GM19395 (cell line): ENCODE data around the gene CERT1.
A peak's percentile ranks its signal among the peaks of the same experiment; 100 is the strongest.

Source experiments
- ATAC-seq: cut with Tn5 transposase; IDR thresholded peaks from one replicate; pipeline ENCODE4 v1.9.1; 2021; ENCODE audit warnings: mild to moderate bottlenecking, moderate library complexity; ENCODE audit not compliant: unreplicated experiment

CERT1 gene

DNA sequence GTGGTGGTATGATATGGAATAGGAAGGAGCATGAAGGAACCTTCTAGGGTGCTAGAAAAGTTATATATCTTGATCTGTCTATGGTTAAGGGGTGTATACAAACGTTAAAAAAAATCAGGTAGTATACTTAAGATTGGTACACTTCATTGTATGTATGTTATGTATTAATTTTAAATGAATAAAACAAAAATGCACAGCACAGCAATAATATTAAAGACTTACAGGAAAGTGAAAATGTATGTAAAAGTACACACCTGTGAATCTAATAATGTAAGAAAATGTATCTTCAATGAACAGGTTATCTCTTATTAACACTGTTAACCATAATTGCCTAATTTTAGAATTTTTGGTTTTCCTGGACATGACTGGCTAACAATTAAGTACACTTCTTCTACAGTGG is 97.2 kb downstream of the CERT1 start:
- no peak for ATAC-seq

DNA sequence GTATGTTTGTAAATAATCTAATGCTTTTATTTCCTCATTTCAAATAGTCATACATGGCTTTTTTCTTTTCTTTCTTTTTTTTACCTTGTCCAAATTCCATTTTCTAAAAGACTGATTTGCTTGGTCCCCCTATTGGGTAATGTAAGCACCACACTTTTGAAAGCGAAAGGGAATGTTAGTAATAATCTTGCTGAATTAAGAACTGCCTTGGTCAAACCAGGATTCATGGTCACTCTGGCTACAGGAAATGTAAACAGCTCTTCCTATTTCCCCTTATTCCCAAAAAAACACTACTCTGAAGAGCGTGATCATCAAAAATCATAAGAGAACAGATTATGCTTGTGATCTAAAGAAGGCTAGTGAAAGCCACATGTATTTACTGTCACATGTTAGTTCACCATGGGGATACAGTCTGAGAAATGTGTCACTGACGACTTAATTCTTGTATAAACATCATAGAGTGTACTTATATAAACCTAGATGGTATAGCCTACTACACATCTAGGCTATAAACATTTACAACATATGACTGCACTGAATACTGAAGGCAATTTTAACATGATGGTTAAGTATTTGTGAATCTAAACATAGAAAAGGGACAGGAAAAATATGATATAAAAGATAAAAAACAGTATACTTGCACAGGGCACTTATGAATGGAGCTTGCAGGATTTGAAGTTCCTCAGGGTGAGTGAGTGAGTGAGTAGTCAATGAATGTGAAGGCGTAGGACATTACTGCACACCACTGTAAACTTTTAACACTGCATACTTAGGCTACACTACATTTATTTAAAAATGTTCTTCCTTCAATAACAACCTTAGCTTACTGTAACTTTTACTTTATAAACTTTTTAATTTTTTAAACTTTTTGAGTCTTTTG is 99.1 kb downstream of the CERT1 start:
- no peak for ATAC-seq

DNA sequence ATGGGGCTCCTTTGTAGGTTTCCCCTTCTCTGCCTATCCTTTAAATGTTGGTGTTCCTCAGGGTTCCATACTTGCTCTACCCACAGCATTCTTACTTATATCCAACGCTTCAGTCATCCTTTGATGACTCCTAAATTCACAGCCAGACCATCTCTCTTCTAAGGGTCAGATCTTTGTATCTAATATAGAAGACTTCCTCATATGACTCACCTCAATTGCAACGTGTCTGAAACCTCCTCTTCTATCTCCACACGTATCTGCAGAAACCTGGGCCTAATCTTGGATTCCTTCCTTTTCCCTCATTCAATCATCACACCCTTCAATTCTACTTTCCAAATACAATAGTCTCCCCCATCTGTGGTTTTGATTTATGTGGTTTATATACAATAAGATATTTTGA is 106.1 kb downstream of the CERT1 start:
- no peak for ATAC-seq

DNA sequence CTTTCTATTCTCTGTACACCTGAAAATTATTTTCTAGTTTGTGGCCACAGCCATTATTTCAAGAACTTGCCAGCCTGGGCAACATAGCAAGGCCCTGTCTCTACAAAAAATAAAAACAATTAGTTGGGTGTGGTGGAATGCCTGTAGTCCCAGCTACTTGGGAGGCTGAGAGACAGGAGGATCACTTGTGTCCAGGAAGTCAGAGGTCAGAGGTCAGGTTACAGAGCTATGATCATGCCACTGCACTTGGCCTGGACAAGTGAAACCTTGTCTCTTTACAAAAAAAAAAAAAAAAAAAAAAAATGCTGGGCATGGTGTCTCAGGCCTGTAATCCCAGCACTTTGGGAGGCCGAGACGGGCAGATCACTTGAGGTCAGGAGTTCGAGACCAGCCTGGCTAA is 116.2 kb downstream of the CERT1 start:
- no peak for ATAC-seq

- no peak for ATAC-seq
Observed at GRCh38 chr5:75389430-75389829, 122.0 kb downstream of the CERT1 start.

- ATAC-seq = no peak
Observed at GRCh38 chr5:75387806-75388205, 123.6 kb downstream of the CERT1 start.

- ATAC-seq = no peak
Observed at GRCh38 chr5:75384218-75384617, 127.2 kb downstream of the CERT1 start.

- no peak for ATAC-seq
Observed at GRCh38 chr5:75381456-75381855, 130.0 kb downstream of the CERT1 start.

GRCh38 chr5:75380099-75380498 is 131.3 kb downstream of the CERT1 start:
- no peak for ATAC-seq

- ATAC-seq = no peak
Observed at GRCh38 chr5:75375414-75375813, 136.0 kb downstream of the CERT1 start.

GRCh38 chr5:75374394-75374814 is 137.0 kb downstream of the CERT1 start:
- no peak for ATAC-seq

- ATAC-seq = no peak
Observed at GRCh38 chr5:75373862-75374261, 137.6 kb downstream of the CERT1 start.

- ATAC-seq = no peak
Observed at GRCh38 chr5:75368391-75368790, 143.0 kb downstream of the CERT1 start.

DNA sequence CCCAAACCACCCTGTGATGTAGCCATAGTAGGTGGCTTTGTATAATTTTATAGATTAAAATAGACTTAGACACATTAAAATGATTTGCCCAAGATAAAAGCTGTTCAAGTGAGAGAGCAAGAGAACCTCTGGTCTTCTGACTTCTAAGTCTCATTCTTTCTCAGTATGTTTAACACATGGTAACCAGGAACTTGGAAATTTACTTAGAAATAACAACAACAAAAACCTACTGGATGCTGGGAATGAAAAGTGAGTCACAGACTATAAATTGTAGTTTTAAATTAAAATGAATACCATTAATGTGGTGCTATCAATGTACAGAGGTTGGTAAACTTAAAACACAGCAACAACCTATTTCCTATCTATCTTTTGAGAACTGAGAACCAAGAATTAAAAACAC is 144.0 kb downstream of the CERT1 start:
- no peak for ATAC-seq

GRCh38 chr5:75366787-75367186 is 144.6 kb downstream of the CERT1 start:
- peak; percentile 87 for ATAC-seq

DNA sequence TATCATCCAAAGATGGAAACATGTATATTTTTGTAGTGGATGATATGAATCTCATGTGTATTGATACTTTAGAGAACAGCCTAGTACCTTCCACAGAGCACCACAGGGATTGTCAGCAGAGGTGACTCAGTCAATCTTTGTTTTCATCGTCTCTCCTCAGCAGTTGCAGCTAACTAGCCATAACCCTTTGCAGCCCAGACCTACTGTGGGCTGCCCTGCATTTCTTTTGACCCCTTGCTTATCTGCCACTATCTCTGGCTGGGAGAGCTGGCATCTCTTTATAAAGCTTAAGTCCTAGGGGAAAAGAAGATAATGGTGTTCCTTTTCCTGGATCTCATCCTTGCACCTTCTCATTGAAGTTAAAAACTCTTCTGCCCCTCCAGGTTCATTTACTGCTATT is 145.7 kb downstream of the CERT1 start:
- ATAC-seq = no peak

DNA sequence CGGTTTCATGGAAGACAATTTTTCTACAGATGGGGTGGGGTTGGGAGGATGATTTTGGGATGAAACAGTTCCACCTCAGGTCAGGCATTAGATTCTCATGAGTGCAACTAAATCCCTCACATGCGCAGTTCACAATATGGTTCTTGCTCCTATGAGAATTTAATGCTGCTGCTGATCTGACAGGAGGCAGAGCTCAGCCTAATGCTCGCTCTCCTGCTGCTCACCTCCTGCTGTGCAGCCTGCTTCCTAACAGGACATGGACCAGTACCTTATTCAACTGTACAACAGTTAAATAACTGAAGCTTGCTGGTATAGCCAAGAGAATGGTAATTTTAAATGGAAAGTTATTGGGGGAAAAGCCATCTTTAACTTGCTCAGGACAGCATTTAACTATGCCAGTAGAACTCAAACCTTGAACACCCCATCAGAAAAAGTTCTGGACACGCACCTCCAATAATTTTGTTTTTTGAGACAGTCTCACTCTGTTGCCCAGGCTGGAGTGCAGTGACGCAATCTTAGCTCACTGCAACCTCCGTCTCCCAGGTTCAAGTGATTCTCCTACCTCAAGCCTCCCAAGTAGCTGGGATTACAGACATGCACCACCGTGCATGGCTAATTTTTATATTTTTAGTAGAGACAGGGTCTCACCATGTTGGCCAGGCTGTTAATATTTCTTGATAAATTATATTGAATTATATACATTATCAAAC is 146.7 kb downstream of the CERT1 start:
- ATAC-seq = no peak

GRCh38 chr5:75363726-75364495 is 147.5 kb downstream of the CERT1 start:
- ATAC-seq = no peak

DNA sequence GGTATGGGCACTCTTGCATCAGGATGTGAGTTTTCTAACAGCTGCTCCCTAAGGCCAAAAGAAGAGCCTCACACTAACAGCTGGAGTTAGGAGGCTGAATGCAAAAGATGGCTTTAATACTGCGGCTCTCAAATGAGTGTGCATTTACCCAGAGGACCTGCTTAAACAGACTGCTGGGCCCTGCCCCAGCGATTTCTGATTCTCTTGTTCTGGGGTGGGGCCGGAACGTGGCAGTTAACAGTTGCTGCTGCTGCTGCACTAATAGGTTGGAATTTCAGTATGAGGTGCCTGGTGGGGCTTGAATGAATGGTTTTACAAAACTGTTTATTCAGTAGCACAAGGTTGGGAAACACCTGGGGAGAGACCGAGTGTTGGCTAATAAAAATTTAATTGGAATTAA is 148.3 kb downstream of the CERT1 start:
- ATAC-seq = no peak

DNA sequence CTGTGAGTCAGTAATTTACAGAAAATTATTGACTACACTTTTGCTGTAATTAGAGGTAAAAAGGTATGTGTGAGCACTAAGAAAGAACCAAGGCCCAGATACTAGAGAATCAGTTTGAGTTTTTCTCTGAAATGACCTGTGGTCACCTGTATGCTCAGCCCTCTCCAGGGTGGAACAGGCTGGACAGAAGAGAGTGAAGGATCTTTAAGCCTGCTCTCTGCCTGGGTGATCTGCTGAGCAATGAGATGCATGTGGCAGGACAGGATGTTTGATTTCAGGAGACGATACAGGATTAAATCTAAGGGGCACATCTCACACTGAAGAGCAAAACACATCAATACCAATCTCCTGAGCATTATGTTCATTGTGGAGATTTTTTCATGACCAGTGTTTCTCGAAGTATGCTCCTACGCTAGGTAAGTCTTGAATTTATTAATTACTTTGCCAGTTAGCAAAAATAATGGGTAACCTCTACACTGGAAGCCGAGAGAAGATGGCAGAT is 148.9 kb downstream of the CERT1 start:
- no peak for ATAC-seq

DNA sequence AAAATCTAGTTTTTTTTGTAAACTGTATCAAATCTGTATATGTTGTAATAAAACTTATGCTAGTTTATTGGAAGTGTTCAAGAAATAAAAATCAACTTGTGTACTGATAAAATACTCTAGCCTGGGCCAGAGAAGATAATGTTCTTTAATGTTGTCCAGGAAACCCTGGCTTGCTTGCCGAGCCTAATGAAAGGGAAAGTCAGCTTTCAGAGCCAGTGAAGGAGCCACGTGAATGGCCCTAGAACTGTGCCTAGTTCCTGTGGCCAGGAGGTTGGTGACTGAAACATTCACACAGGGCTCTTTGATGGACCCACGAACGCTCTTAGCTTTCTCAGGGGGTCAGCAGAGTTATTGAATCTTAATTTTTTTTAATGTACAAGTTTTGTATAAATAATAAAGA is 150.1 kb downstream of the CERT1 start:
- ATAC-seq = no peak
